Hematopoietic multipotent progenitor cell (in vitro differentiated cells): ENCODE measurements around the gene FCGR2B. TPM values are rescaled to one million over a fixed set of nuclear protein-coding genes. Genes with fewer than 3 reads are reported as not detected.
"Not testable (repeated sequence)": the region's sequence is repeated elsewhere in the genome, so short reads cannot be mapped to it uniquely, and the experiment has no call there.

Experiments used
- DNase-seq, 3 donors: peaks; one replicate each; pipeline ENCODE4 v3.0.0-alpha.2; 2011 to 2015; ENCODE audit warnings: low read depth in 2 of 3, low spot score in 2 of 3
- total RNA-seq: library from RNA; depleted of rRNA; stranded (reverse); fragments of >200 nt; gene quantifications from one replicate; pipeline ENCODE4 v1.2.3, GENCODE V29; 2012

FCGR2B gene
- total RNA-seq, result 0.81 TPM

DNA sequence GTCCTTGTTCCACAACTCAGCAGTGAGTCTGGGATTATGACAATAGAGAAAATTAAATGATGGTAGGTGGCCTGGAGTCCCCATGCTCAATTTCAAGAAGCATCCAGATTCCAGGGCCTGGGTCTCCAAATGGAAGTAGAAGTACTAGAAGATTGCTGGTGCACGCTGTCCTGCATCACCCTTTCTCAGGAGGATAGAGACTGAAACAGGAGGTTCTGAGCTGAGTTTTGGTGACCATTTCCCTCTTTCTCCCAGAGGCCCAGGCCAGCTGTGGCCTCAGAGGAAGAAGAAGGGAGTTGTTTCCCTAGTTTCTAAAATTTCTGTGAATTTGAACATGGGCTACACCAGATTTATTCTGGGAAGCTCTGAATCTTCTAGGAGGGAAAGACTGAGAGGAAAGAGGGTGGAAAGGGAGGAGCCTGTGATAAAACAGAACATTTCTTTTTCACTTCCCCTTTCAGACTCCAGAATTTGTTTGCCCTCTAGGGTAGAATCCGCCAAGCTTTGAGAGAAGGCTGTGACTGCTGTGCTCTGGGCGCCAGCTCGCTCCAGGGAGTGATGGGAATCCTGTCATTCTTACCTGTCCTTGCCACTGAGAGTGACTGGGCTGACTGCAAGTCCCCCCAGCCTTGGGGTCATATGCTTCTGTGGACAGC is at the start of gene FCGR2B:
FCGR2B (plus strand) TSS at position 460 of the 656 bp plus-strand sequence; CDS start at position 559, 99 bp downstream.
- not testable (repeated sequence) for DNase-seq

DNA sequence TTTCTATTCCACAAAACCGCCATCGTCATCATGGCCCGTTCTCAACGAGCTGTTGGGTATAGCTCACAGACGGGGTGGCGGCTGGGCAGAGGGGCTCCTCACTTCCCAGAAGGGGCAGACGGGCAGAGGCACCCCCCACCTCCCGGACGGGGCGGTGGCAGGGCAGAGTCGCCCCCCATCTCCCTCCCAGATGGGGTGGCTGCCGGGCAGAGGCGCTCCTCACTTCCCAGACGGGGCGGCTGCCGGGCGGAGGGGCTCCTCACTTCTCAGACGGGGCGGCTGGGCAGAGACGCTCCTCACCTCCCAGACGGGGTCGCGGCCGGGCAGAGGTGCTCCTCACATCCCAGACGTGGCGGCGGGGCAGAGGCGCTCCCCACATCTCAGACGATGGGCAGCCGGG is 46.5 kb upstream of the FCGR2B start:
- not testable (repeated sequence) for DNase-seq

DNA sequence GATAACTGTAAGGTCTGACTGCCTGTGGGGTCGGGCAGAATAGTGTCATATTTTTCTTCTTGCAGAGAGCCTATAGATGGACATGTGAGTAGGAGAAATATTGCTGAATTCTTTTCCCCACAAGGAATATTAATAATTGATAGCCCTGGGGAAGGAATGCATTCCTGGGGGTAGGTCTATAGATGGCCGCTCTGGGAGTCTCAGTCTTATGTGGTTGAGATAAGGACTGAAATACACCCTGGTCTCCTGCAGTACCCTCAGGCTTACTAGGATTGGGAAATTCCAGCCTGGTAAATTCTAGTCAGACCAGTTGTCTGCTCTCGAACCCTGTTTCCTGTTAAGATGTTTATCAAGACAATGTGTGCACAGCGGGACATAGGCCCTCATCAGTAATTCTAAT is 44.4 kb upstream of the FCGR2B start:
- DNase-seq, result not testable (repeated sequence)

DNA sequence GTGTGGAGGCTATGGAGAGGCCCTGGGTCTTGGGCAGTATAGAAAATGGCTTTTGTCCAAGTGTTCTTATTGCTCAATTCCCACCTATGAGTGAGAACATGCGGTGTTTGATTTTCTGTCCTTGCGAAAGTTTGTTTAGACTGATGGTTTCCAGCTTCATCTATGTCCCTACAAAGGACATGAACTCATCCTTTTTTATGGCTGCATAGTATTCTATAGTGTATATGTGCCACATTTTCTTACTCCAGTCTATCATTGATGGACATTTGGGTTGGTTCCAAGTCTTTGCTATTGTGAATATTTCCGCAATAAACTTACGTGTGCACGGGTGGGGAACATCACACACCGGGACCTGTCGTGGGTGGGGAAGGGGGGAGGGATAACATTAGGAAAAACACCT is 42.5 kb upstream of the FCGR2B start:
- not testable (repeated sequence) for DNase-seq

DNA sequence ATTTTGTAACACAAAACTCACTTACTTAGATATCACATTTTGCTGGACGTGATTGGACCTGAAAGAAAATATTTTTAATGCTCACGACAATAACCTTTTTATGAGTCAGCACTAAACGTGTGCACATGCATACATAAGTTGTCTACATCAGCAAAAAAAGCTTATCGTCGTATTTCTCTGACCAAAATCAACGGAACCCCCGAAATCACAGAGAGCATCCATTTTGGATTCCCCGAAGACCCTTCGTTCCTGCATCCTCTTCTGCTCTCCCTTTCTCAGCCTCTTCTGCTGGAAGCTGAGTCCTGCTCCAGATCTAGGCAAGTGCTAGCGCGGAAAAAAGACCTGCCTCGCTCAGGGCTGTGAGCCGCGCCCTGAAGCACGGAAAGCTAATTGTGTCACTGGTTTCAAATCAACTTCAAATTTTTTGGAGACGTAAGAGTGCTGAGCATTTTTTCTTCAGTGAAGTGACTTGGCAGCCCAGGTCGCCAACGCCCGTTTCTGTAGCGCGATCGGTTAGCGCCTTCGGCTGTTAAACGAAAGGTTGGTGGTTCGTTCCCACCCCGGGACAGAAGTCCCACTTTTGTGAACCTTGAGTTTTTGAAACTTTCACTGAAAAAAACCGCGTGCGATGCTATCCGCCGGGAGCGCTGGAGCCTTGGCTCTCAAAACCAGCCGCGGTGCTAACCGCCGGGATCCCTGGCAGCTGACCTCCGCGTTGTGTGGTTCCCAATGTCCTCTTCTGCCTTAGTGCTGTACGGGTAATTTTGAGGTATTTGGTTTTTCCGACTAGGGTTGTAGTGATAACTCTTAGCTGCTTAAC is 41.6 kb upstream of the FCGR2B start:
- DNase-seq, result peak; percentile 46 to 73 (median 58)

DNA sequence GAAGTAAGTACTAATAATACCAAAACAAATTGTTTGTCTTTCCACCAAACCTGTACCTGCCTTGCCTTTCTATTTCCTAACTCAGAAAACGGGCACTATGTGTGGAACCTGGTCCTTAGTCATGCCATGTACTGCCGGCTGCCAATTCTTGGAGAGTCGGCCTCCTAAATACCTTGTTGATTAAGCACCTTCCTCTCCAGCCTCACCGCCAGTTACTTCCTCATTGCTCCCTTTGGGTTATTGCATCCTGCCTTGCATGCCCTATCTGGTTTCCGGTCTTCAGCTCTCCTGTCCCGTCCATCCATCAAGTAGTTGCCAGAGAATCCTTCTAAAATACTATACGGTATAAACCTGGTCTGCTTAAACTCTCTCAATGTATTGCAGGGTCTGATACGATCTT is 40.9 kb upstream of the FCGR2B start:
- DNase-seq, result peak in 1 of 3 donors; percentile 35

DNA sequence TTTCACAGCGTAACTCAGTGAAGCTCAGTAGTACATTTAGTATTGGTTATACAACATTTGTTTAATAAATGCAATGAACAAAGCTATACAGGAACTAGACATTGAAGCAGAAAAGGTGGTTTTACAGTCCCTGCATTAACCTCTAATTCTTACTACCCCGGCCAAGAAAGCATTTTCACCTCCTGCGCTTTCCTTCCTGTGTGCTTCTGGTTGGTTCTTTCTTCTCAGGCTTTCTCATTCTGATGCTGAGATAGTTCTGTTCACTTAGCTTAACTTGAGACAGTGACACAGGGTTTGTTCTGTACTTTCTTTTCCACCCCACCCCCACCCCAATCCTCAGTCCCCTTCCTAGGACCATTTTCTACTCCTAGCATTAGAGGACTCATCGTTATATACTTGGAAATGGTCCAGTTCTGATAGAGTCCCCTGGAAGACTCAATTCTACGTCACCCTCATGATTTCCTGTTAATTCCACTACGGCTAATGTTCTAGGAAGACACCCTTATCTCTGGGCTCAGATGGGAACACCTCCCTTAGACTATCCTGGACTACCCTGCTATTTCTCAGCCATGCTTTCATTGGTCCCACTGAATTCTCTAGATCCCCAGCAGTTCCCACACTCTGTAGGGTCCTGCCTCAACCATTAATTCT is 39.4 kb upstream of the FCGR2B start:
- DNase-seq, result not testable (repeated sequence)

DNA sequence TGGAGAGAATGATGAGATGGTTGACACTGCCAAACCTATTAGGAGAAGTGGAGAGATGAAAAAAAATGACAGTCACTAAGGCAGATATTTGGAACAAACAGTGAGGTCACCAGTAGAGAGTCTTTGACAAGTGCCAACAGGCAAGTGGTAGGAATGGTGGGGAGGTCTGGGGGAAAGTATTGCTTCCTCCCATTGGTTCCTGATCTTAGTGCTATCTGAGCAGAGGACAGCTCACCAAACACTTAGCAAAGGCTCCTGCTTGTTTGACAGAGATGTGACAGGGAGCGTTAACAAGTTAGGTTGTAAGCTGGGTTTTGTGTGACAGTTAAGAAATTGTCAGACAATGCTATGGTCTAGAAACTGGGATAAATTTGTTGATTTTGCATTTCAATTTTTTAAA is 38.3 kb upstream of the FCGR2B start:
- DNase-seq, result not testable (repeated sequence)

DNA sequence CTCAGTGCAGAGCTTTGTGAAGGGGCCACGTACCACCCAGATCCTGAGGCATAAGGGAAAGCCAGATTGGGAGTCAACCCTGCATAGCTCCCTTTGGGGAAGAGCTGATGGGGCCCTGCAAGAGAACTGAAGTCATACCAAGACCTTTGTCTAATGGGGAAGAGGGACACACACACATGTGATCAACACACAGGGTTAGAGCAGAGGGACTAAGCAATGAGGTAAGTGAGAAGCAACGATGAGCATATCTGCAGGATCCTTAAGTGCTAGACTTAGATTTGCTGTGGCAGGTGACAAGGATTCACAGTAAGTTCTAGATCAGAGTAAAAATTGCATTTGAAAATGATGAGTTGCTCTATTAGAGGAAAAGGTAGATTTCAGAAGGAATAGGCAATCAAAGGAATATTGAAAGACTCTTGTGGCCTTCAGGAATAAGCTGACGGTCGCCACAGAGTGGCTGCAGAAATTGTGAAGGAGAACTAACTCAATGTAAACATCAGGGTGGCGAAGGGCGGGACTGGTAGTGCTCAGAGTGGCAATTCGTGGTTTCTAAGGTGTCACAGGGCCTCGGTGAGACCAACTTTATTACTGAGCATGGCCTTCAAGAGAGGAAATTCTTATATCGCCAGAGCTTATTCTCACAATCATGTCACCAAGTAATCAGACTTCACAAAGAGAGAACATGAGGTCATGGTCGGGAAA is 36.3 kb upstream of the FCGR2B start:
- not testable (repeated sequence) for DNase-seq

DNA sequence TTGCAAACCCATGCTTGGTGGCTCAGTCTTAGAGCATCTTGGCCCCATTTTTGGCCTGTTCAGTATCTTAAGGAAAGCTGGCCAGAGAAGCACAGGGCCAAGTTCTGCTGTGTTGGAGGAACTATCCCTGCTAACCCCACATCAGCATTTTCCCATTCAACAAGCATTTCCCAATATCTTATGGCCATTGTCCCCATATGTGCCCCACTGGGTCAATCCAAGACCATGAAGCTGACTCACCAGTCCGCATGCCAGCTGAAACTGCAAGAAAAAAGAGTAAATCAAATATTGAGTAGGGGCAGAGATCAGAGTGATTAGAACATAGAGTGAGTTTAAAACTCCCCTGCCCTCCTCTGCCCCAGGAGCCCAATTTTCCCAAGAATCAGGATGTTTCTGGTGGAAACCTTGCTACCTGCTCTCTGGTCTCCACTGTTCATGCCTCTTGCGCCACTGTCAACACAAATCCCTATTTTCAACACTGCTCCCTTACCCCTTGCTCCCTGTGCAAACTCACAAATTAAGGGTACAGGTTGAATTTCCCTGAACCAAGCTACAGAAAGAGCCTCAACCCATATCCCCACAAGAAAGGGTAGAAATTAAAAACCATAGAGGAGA is 32.7 kb upstream of the FCGR2B start:
- DNase-seq, result not testable (repeated sequence)

DNA sequence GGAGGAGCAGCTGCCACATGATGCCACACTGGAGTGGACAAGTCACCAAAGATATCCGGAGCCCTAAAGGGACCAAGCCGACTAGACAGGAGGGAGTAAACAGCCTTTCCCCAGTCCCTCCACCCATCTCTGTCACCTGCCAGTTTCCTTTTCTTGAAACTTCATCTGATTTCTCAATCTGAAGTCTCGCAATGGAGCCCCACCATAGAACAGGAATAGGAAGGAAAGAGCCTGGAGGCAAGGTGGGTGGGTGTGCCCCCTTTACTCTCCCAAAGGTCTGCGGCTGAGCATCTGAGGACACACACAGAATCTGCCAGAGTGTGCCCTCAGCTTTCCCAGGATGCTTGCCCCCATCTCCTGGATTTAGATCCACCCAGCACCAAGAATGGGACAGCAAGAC is 31.9 kb upstream of the FCGR2B start, which contains the start of gene FCGR3B:
FCGR3B (minus strand) TSS at position 101 of the 400 bp plus-strand sequence; CDS start at position 19, 82 bp downstream.
- no peak for DNase-seq

DNA sequence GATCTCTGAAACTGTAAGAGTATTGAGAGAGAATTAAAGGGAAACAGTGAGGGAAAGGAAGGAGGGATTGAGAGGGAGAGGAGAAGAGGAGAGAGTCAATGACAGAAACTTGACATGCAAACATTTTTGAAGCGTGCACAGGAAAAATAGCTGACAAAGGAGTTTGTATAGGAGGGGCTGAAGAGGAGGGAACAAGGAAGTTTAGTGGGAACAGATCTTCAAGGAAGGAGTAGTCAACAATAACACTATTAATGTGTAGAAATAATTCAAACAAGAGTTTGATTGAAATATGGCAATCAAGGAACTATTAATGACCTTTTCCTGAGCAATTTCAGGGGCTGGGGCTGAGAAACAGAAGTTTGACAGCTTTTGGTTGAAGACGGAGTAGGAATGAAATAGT is 27.9 kb upstream of the FCGR2B start:
- DNase-seq, result not testable (repeated sequence)

DNA sequence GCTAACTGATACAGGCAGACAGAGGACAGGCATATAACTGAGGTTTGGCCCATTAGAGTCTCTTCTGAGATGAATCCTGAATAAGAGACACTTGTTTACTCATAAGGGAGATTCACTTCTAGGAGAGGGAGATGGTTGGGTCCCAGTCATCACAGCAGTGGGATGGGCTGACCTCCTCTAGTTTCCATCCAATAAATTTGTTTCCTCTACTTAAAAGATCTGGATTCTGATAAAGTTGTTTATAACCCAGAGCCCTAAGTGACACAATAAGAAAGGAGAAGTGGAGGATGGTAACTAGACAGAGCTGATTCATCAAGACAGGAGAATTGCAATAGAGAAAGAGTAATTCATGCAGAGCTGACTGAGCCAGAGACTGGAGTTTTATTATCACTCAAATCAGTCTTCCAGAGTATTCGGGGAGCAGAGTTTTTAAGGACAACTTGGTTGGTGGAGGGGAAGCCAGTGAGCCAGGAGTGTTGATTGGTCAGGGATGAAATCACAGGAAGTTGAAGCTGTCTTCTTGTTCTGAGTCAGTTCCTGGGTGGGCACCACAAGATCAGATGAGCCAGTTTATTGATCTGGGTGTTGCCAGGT is 26.7 kb upstream of the FCGR2B start:
- DNase-seq, result not testable (repeated sequence)

DNA sequence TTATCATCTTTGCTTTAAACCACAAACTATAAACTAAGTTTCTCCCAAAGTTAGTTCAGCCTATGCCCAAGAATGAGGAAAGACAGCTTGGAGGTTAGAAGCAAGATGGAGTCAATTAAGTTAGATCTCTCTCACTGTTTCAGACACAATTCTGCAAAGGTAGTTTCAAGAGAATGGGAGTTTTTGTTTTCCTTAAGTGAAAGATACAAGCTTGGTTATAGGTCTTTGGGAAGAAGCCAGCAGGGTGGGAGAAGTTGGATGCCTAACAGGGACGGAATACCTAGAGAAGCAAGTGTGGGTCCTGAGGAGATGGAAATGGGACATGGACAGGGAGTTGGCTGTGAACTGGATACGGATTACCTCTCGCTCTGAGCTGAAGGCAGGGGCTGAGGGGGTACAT is 26.0 kb upstream of the FCGR2B start:
- not testable (repeated sequence) for DNase-seq

DNA sequence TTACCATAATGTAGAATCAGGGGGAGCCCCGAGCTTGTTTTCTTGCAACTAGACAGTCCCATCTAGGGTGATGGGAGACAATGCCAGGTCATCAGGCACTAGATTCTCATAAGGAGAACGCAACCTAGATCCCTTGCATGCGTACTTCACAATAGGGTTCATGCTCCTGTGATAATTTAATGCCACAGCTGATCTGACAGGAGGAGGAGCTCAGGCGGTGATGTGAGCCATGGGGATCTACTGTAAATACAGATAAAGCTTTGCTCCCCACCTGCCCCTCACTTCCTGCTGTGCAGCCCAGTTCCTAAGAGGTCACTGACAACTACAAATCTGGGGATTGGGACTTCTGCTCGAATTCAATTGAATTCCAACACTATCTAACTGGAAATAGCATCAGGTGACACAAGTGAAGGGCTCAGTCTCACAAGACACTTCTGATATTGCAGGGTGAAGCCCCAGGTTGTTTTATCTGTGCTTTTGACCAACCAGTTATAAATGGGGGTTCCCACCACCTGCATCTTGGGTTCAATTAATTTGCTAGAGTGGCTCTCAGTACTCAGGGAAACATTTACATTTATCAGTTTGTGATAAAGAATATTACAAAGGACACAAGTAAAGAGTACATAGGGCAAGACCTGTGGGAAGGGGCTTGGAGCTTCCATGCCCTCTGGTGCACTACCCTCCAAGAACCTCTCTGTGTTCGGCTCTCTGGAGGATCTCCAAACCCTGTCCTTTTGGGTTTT is 24.5 kb upstream of the FCGR2B start:
- not testable (repeated sequence) for DNase-seq

DNA sequence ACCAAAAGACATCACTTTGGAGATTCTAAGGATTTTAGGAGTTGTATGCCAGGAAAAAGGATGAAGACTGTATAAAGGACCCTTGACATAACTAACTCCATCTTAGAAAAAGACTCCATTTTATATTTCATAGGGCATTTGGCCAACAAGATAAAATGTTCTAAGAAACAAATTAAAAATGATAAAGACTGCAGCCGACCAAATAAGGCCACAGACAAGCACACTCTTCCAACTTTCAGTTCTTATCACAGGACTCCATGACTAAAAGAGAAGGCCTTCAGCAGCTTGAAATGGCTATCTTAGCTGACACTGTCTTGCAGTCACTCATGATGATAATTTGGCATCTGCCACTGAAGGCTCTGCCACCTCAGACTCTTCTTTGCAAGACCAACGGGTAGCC is 23.7 kb upstream of the FCGR2B start:
- not testable (repeated sequence) for DNase-seq

DNA sequence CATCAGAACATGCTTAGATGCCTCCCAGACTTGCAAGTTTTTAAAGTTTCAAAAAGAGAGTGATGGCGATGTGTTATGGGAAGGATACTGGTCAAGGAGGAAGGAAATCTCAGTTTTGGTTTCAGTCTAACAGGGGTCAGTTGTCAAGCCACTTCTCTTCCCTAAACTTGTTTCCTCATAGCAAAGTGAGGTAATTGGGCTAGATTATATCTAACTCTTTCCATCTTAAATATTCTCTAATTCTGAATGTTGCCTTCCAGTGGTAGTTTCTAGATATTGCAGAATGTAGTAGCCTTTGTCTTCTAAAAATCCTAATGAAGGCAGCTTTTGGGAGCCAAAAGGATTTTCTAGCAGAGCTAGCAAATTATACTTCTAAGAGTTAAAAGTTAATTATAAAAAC is 20.2 kb upstream of the FCGR2B start:
- DNase-seq, result peak in 1 of 3 donors; percentile 61

DNA sequence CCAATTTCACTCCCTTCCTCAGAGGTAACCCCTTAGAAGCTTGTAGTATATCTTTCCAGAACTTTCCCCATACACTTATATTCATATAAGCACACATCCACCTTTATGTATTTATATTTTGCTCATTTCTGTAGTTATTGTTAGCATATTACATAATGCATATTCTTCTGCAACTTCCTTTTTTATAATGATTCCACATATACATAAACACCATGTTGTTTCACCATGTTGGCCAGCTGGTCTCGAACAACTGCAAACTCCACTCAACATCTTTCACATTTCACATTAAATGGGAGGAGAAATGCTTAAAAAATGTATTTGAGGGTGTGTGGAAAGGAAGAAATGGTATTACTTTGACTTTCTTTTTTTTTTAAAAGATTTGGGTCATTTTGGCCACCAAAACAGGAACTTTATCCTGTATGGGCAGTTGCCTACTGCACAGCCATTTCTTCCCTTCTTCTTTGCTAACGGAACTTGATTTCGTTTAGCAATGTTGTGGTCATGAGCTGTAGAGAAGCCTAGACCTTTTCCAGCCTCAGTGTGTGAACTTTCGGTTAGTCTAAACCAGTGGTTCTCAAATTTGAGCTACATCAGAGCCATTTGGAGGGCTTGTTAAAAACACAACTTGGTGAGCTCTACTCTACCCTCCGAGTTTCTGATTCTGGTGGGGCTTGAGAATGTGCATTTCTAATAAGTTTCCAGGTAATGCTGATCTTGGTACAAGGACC is 19.3 kb upstream of the FCGR2B start:
- not testable (repeated sequence) for DNase-seq
